ENCODE measurements around the gene HGD.

- TF ChIP-seq, protein P1, sequence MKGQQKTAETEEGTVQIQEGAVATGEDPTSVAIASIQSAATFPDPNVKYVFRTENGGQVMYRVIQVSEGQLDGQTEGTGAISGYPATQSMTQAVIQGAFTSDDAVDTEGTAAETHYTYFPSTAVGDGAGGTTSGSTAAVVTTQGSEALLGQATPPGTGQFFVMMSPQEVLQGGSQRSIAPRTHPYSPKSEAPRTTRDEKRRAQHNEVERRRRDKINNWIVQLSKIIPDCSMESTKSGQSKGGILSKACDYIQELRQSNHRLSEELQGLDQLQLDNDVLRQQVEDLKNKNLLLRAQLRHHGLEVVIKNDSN (IDR thresholded peaks at IDR 0.05; ENCODE audit: borderline replicate concordance, extremely low read length, insufficient read depth, low read depth, low read length), result no peak
- no peak for TF ChIP-seq GABPA (IDR thresholded peaks at IDR 0.05; ENCODE audit: low read depth)
- TF ChIP-seq JUND (IDR thresholded peaks at IDR 0.05; ENCODE audit: low read depth, low read length), result no peak
- TF ChIP-seq RFX5 (IDR thresholded peaks at IDR 0.05; ENCODE audit: low read depth, low read length), result no peak
- no peak for TF ChIP-seq MXI1 (IDR thresholded peaks at IDR 0.05; ENCODE audit: low read depth, low read length)
These were observed 1.0 kb downstream of the HGD start for GRCh38 chr3:120681018-120681417.

Measured in GM12878 (cell line).